ENCODE data around the gene SLC22A5.
A peak's percentile ranks its signal among the peaks of the same experiment; 100 is the strongest.
"Not testable (repeated sequence)": the region's sequence is repeated elsewhere in the genome, so short reads cannot be mapped to it uniquely, and the experiment has no call there.

The SLC22A5 gene

DNA sequence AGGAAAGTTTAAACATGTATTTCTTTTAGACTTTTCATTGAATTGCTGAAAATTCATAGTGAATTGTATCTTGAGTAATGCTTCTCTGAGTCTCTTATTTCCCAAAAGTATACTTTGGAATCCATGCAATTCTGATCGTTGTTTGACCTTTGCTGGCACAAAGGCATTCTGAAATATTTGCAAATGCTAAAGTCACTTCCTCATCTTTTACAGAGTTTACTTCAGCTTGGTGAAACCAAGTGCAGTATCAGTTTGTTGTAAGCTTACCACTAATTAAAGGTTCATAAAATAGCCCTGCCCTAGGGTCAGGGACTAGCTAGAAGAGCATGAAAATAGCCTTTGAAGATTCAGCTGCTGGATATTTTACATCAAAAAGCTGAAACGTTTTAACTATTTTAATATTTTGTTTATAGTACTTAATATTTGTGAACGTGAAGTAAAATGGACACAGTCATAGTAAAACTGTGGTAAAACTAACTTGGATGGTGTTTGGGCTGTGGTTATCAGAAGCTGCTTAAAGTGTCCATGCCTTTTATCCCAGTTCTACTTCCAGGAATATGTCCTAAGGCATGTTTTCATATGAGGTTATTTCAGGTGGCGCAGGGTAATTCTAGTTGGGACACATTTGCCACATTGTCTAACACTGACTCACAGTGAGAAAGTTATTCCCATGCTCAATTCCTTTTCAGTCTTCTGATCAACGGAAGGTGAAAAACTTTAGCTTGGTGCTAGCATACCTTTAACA lies 45.3 kb downstream of the SLC22A5 start:
- no peak for DNase-seq (ENCODE audit: low spot score)

DNA sequence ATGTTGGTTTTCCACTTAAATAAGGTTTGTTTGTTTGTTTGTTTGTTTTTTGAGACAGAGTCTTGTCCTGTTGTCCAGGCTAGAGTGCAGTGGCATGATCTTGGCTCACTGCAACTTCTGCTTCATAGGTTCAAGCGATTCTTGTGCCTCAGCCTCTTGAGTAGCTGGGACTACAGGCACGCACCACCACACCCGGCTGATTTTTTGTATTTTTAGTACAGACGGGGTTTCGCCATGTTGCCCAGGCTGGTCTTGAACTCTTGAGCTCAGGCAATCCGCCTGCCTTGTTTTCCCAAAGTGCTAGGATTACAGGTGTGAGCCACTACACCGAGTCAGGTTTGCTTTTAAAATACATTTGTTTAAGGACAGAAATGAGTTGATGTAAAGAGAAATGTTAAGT lies 46.0 kb downstream of the SLC22A5 start:
- not testable (repeated sequence) for DNase-seq (ENCODE audit: low spot score)

DNA sequence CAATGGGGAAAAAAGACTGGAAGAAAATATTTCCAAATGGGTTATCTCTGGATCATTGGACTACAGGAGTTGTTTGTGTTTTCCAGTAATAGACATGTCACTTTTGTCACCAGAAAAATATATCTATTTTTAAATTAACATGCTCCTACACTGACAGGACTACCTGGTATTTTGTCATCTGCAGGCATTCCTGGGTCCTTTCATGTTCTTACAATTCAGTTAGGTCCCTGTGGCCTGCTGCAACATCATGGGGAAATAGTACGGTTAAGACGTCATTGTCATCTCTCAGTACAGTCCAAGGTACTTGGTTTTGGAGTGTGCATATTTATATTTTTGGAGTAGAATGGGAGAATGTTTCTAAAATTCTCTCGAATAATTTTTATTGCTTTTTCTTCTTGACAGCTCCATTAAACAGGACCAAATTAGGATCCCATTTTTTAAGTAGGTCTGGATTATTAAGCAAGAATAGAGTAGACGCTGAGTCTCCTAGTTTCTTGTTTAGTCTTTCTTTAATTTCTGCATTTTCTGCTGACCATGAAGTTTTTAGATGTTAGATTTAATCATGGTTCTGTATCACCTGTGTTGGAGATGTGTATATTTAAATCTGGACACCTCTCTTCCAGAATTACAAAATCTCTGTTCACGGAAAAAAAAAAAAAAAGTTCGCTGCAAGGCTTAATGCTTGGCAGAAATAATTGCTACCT lies 46.9 kb downstream of the SLC22A5 start:
- no peak for DNase-seq (ENCODE audit: low spot score)

DNA sequence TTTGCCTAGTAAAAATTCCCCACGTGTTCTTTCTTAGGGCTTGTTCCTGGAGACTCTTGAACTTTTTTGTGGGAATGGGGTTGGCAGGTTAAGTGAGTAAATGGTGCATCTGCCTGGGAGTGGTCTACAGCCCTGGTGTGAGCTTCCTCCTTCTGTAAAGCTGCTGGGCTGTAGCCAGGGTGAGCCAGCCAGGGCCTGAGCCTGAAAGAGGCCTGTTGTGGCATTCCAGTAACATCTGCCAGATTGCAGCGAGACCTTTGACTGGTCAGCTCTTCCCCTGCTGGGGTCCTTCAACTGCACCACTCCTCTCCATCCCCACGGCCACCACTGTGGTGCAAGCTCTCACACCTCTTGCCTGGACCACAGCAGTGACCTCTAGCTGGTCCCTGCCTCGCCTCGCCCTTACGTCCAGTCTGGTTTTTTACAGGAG lies 47.5 kb downstream of the SLC22A5 start:
- no peak for DNase-seq (ENCODE audit: low spot score)

DNA sequence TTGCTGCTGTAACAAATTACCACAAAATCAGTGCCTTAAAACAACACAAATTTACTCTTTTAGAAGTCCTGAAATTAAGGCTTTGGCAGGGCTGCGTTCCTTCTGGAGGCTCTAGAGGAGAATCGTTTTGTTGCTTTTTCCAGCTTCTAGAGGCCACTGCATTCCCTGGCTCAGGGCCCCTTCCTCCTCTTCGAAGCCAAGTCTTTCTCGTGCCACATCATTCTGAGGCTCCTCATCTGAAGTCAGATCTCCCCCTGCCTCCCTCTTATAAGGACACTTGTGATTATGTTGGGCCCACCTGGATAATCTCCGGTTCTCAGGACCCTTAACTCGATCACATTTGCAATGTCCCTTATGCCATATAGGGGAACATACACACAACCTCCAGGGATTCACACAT lies 48.0 kb downstream of the SLC22A5 start:
- DNase-seq (ENCODE audit: low spot score), result no peak

DNA sequence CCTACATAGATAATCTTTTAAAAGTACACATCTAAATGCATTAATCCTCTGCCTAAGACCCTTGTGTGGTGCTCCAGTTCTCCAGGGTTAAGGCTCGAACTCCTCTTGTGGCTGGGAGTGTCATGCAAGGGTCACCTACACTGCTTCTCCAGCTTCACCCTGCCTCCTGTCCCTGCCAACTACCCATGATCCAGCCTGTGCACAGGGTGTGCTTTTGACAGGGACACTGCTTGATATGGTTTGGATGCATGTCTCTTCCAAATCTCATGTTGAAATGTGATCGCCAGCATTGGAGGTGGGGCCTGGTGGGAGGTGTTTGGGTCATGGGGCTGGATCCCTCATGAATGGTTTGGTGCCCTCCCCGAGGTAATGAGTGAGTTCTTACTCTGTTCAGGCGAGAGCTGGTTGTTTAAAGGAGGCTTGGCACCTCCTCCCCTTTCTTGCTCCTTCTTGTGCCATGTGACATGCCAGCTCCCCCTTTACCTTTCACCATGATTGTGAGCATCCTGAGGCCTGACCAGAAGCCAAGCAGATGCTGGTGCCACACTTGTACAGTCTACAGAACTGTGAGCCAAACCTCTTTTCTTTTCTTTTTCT lies 48.5 kb downstream of the SLC22A5 start:
- DNase-seq (ENCODE audit: low spot score), result no peak

DNA sequence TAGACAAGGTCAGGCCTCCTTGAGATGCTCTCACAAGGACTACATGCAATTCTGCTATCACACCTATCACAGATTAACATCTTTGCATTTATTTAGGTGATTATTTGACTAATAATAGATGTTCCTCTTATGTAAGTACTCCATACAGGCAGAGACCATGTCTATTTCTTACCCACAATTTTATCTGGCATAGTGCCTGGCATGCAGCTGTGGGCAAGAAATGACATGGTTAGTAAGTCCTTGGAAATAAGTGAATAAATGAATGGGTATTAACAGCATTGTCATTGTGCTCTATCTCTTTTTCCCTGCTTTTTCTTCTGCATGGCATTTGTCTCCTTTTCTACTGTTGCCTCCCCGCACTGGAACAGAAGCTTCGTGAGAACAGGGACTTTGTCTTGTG lies 49.4 kb downstream of the SLC22A5 start:
- no peak for DNase-seq (ENCODE audit: low spot score)

DNA sequence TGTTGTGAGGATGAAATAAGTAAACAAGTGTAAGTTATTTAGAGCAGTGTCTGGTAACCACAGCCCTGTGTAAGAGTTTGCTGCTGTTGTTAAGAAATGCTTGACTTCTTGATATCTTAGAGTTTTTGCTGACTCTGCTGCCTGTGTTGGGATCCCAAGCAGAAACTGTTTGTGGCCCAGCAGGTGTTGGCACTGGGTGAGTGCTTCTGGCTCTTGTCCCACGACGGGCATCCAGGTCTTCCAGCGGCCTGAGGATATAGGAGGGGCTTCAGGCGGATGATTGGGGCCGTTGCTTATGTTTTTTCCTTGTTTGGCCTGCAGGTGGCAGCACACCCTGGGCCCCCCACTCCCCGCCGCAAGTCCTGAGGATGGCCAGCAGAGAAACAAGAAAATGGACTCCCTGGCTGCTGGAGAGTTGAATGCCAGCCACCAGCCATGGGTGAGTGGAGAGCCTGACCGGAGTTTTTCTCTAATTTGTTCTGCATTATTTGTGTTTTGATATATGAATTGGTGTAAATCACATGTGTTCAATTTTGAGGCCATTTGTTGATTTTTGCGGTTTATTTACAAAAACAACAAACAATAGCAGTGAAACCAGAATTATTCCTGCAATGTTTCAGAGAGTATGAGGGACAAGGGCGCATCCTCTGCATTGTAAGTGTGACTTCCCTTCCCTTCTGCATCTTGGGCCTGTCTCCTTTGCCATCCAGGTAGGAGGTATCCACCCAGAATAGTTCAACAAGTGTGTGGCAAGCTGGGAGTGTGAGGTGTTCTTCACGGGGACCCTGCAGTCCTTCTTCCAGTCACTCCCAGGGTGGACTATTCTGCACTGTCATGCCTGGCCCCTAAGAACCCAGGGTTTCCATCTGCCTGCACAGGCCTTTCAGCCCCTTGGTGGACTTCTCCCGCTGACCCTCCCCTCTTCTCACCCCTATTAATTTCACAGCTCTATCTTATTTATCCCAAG lies 50.3 kb downstream of the SLC22A5 start:
- DNase-seq (ENCODE audit: low spot score), result peak; percentile 62

DNA sequence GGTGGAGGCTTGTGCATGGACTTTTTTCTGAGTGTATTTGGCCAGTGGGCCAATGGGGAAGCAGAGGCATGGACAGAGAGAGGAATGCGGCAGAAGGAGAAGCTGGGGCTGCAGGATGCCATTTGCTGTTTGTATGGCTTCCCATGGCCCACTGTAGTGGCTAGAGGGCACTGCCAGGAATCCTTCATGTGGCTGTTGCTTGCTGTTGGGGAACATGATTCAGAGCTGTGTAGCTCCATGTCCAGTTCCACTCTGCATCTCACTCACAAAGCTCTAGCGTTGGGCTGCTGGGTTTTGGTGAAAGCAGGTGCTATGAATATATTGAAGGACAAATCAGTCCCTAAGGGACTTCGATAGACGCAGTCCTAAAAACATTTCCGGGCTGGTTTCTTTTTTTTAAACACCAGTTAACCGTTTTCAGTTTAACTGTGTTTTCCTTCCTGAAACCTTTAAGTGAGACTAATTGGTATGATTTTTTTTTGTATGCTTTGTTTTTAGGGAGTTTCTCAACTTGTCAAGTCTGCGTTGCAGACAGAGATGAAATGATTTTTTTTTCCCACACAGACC lies 51.3 kb downstream of the SLC22A5 start:
- no peak for DNase-seq (ENCODE audit: low spot score)

DNA sequence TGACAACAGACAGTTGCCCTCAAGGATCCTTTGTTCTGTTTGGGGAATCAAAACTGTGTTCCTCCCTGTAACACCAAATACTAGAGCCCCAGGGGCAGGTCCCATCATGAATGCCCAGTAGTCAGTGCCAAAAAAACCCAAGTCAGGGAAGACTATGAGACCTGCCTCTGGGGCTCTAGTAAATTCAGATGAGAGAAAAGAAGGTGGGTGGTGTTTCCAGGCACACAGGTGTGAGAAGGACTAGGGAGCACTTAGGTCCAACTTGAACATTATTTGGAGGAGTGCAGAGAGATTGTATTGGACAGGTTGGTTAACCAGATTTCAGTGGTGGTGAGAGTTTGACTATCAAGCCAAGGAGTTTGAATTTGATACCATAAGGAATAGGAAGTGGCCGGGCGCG lies 52.0 kb downstream of the SLC22A5 start:
- DNase-seq (ENCODE audit: low spot score), result no peak

DNA sequence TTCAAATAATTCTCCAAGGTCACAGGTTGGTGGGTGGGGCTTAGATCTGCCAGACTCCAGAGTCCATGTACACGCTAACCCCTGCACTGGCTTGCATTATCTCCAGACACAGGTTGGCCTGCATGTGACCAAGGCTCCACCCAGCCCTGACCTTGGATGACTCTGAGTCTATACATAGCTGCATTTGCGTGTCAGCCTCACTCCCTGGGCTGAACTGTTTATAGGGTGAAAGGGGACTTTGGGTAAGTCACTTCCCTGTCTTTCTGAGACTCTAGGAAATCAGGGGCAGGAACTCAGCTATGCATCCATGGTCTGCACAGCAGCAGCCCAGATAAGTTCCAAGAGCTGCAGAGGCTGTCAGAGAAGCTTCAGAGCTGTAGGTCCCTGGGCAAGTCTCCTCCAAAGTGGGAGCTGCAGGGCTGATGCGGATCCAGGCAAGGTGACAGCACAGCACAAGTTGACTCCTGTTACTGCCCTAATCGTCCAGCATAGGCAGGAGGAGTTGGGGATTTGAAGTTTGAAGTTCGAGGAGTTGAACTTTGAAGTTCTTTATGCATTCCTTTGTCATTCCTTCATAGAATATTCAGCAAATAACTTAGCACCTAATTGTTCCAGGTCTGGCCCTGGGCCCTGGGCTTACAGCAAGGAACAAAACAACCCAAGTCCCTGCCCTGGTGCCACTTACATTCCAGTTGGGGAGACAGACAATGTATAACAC lies 53.4 kb downstream of the SLC22A5 start:
- no peak for DNase-seq (ENCODE audit: low spot score)

DNA sequence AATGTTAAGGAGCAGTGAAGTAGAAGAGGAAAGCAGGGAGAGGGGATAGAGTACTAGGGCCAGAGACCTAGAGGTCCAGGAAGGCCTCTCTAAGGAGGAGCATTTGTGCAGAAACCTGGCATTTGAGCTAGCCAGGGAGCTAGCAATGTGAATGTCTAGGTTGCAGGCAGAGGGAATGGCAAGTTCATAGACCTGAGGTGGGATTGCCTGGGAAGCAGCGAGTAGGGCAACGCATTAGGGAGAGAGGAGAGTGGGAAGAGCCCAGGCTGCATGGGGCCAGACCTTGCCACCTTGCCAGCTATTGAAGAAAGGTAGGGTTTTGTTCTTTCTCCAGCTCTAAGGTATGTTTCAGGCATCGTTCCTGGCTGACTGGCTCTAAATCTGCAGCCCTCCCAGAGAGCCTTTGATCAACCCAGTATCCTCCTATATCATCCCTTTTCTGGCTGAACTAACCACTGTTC lies 54.0 kb downstream of the SLC22A5 start:
- DNase-seq (ENCODE audit: low spot score), result no peak

DNA sequence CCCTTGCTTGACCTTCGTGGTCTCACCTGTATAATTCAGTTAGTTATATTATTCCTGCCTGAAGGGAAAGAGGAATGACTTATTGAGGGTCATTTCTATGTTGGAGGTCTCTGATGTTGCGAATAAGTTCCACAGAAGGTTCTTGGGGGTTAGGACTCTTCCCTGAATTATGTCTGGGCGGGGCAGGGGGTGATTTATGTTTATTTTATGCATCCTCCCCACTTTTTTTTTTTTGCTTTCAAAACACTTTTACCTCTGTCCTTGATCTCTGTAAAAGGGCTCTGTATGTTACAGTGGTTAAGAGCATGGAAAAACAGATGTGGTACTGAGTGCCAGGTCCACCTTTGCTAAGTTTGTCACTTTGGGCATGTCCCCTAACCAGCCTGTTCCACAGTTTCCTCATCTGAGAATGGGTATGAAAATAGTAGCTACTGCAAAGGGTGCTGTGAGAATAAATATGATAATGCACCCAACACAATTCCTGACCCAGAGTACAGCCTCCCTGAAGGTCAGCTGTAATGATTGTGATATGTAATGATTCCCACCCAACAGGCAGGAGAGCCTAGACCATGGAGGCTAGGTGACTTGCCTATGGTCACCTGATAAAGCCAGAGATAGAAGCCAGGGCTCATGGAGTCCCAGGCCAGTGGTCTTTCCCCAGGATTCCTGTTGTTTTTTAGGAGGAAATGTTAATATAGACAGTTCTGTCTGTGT lies 54.8 kb downstream of the SLC22A5 start:
- no peak for DNase-seq (ENCODE audit: low spot score)

DNA sequence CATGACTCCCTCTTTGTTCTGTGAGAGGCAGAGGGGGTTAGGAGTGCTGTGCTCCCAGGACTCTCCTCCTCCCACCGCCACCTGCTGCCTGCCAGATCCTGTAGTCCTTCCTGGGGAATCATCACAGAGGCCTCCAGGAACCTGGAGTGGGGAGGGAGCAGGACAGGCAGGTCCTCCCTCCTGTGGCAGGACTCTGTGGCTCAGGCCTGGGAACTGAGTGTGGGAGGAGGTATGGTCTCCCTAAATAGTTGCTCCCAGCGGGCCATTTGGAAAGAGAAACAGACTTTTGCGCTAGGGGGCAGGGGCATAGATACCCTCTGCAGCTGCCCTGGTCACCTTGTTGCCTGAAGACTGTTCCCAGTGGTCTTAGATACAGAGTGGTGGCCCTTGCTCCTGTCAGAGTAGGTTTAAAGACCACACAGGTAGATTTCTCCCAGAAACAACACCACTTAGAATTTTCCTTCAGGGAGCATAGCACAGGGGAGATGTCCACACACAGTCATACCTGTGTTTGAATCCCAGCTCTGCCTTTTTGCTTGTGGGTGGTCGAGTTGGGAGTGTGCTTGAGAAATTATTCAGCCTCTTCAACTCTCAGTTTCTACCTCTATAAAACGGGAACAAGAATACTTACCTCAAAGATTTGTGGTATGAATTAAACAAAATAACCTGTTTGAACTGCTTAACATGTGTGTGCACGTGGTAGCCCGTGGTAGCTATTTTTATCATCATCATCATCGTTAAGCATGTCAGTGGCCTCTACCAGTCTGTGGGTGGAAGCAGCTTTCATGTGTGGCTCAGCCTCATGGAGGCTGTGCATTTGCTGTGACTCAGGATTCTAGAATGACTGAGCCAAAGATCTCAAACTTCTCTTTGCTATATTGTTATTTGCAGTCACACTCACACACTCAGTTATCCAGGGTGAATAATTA lies 55.8 kb downstream of the SLC22A5 start:
- peak; percentile 67 for DNase-seq (ENCODE audit: low spot score)

DNA sequence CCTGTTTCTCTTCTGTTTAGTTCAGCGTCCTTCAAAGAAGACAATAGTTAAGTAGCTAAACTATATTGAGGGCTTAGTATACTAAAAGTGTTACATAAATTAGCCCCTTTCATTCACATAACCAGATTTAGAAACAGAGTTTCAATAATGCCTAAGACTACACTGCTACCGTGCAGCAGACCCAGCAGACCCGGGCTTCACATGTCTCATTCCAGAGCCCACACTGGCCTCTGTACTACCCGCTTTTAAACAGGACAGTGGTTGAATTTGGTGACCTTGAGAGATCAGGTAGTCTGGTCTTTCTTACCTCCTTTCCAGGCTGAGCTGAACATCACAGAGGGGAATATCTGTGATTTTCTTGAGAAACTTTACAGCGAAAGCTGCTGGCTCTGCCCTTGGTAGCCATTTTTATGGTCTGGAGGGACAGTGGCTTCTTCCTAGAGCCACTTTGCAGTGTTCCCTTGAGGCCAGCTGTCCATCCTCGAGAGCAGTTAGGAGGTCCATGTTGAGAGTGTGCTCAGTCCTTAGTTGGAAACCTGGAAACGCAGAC lies 56.5 kb downstream of the SLC22A5 start:
- DNase-seq (ENCODE audit: low spot score), result no peak

DNA sequence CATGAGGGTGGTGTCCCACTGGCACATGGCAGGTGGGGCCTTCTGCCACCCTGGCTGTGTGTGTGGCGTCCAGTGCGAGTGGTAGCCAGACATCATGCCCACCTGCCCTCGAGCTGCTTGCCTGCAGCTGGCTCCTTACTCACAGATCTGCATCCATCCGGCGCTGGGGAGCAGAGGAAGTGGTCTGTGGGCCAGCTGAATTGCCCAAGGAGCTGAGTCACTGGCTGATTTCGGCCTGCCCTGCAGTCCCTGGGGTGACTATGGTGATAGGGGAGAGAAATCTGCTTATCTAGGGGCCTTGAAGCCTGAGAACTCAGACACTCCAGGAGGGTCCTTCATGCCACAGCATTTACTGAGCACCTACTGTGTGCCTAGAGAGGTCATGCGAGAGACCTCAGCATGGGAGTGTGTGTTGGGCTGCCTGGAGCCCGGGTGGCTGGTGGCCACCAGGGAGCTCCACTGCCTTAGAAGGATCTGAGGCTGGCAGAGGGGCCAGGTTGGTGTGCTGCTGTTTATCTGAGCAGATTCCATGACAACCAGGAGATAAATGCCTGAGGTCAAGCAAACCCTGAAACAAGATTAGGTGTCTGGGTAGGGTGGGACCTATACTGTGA lies 57.1 kb downstream of the SLC22A5 start:
- DNase-seq (ENCODE audit: low spot score), result peak; percentile 84

DNA sequence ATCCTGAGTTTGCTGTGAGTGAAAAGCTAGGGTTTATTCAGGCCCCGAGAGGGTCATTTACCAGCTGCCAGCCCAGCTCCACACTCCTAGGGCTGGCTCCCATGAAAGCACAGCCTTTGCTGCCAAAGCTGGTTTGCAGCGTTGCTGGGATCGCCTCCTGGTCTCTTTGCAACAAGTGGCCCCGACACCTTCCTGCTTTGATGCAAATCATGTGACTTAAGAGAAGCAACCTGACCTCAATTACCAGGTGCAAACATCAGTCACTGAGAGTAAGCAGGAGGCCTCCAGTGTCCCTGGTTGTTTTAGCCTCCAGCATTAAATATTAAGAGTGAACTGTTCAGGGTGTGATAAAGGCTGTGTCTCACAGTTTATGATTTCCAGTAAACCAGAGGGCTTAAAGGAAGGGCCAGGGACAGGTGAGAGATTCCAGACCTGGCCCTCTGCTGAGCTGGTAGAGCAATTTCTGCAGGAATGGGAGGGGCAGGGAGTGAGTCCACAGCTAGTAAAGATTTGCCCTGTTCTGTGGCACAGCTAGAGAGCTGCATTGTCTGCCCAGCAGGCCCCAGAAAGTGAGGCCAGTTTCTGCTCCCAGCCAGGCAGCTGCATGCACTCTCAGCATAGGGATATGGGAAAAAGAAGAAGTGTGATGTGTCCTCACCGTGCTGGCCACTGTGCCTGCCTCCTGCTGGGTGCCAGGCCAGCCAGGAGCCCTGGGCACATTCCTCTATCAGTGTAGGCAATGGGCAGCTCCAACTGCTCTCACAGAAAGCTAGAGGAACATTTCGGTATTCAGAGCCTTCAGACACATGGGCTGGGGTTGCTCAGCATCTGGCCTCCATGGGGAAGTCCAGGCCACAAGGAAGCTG lies 58.0 kb downstream of the SLC22A5 start:
- DNase-seq (ENCODE audit: low spot score), result no peak

DNA sequence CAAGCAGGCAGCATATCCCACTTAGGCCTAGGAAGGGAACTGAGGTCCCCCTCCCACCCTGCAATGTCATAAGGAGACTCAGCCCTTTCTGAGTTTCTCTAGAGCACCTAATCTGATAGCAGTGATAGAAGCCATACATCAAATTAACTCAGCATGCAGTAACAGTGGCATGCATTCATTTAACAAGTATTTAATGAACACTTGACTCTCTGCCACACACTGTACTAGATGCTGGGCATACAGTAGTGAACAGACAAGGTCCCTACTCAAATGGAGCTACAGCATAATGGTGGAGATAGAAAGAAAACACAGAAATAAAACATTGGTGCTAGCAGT lies 58.6 kb downstream of the SLC22A5 start:
- no peak for DNase-seq (ENCODE audit: low spot score)
